Stimulated activated CD4-positive, alpha-beta T cell treated with anti-CD3 and anti-CD28 coated beads, Interleukin-4, amount 100 ng/mL, for 4 hours (primary cell): Measurements from ENCODE around the gene LSM4.
A peak's percentile ranks its signal among the peaks of the same experiment; 100 is the strongest.
"Not testable (repeated sequence)": the region's sequence is repeated elsewhere in the genome, so short reads cannot be mapped to it uniquely, and the experiment has no call there.

Experiments
- DNase-seq, 2 experiments: peaks; one replicate each; pipeline ENCODE4 v3.0.0-alpha.2; 2020

The LSM4 gene

DNA sequence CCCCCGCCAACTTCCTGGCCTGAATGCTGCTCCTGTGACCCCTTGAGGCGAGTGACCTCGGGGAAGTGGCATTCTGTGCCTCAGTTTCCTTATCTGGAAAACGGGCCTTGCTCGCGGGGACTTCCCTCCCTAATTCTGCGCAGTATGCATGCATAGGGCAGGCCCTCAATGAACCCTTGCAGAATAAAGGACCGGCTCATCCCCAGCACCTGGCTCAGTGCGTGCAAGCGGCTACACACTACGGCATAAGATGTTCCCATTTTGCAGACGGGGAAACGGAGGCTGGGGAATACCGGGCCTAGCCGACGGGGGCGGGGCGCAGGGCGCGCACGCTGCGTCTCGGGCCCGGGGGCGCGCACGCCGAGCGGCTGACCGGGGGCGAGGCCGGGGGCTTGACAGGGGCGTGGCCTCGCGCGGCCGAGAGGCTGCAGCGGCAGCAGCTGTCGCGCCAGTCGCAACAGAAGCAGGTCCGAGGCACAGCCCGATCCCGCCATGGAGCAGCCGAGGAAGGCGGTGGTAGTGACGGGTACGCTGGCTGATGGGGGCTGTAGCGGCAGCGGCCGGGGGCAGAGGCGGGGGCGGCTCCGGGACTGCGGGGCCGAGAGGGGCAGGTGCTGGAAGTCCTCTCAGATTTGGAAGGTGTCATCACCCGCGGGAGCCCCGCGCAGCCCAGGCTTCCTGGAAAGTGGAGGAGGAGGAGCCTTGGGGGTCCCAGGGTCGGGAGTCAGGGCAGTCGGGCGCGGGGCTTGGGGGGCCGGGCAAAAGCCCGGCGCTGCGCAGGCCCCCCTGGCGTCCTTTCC, 17.5 kb upstream of the LSM4 start, which contains the start of gene PGPEP1:
TSS of gene PGPEP1 (plus strand) at position 409 of the 800 bp plus-strand sequence. CDS start at position 493, 84 bp downstream.
- peak; percentile 50 to 69 for DNase-seq

DNA sequence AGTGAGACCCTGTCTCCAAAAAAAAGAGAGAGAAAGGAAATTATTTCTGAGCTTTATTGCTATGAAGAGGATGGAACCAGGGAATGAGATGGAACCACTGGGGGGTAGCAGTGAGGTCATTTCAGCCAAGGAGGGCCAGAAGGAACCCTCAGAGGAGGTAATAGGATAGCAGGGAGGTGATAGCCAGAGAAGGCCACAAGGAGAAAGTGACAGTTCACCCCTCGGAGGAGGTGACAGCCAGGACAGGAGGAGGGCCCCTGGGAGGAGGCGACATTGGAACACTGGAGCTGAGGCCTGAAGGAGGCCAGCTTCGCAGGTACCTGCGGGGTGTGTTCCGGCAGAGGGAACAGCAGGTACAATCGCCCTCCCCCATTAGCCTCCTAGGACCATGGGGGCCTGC, 16.8 kb upstream of the LSM4 start:
- no peak for DNase-seq

DNA sequence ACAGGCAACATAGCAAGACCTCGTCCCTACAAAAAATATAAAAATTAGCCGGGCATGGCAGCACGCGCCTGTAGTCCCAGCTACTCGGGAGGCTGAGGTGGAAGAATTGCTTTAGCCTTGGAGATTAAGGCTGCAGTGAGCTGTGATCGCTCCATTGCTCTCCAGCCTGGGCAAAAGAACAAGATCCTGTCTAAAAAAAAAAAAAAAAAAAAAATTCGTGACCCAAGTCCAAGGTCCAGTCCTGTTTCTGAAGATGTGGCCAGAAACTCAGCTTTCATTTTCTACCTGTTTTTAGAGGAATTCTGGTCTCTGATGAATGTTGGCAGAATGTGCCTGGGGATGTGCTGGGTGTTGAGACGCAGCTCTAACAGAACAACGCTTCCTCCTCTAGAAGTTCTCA, 15.7 kb upstream of the LSM4 start:
- no peak for DNase-seq

DNA sequence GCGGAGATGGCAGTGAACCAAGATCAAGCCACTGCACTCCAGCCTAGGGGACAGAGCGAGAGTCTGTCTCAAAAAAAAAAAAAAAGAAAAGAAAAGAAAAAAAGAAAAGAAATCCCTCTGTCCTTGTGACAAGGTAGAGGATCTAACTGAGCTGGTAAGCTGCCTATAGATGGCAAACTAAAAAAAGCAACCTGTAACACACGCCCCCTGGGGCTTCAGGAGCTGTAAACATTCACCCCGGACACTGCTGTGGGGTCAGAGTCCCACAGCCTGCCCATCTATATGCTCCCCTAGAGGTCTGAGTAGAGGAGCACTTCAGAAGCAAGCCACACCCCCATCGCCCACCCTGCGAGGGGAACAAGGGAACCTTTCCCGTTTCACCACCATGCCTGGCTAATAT, 13.2 kb upstream of the LSM4 start:
- no peak for DNase-seq

DNA sequence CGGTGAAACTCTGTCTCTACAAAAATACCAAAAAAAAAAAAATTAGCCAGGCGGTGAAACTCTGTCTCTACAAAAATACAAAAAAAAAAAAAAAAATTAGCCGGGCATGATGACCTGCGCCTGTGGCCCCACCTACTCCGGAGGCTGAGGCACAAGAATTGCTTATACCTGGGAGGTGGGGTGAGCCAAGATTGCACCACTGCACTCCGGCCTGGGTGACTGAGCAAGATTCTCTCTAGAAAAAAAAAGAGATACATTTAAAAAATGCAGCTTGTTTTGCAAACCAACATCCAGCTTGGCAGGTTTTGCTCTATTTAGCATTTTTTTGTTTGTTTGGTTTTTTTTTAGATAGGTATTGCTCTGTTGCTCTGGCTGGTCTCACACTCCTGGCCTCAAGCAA, 10.8 kb upstream of the LSM4 start:
- DNase-seq = no peak

DNA sequence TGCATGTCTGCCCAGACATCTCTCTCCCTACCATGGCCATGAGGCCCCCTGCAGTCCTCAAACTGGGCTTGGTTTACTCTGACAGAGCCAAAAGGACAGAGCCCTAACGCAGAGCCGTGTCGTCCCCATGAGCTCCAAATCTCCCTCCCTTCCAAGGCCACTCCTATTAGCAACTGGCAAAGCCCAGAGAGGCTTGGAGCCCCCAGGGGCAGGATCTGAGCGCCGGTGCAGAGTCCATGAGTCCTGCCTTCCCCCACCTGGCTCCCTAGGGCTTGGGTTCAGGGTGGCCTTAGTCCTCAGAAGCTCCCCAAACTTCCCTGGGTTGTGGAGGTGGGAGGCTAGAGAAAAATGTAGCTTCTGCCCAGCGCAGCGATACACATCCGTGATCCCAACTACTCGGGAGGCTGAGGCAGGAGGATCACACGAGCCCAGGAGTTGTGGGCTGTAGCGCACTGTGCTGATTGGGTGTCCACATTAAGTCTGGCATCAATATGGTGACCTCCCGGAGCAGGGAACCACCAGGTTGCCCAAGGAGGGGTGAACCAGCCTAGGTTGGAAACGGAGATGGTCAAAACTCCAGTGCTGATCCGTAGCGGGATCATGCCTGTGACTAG, 10.1 kb upstream of the LSM4 start:
- no peak for DNase-seq

DNA sequence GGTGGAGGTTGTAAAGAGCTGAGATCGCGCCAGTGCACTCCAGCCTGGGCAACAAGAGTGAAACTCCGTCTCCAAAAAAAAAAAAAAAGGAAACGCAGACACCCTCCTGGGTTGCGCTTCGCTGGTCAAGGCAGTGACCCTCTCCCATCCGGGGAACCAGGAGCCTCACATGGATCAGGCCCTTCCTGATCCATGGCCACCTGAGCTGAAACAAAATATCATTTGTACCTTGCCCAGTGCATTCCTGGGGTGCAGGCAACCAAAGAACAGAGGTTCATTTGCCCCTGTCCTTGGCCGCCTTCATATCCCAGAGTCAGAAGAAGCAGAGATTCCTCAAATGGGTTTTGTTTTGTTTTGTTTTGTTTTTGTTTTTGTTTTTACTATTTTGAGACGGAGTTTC, 8.0 kb upstream of the LSM4 start:
- DNase-seq = no peak

DNA sequence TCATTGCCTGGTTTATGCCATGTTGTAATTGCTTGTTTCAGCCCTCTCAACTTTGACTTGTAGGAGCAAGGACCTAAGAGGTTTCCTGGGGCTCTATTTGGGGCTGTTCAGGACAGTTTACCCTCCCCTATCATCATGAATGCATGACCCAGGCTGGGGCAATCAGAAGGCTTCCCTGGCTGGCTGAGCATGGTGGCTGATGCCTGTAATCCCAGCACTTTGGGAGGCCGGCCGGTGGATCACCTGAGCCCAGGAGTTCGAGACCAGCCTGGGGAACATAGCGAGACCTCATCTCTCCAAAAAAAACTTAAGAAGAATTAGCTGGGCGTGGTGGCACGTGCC, 6.1 kb upstream of the LSM4 start:
- no peak for DNase-seq

DNA sequence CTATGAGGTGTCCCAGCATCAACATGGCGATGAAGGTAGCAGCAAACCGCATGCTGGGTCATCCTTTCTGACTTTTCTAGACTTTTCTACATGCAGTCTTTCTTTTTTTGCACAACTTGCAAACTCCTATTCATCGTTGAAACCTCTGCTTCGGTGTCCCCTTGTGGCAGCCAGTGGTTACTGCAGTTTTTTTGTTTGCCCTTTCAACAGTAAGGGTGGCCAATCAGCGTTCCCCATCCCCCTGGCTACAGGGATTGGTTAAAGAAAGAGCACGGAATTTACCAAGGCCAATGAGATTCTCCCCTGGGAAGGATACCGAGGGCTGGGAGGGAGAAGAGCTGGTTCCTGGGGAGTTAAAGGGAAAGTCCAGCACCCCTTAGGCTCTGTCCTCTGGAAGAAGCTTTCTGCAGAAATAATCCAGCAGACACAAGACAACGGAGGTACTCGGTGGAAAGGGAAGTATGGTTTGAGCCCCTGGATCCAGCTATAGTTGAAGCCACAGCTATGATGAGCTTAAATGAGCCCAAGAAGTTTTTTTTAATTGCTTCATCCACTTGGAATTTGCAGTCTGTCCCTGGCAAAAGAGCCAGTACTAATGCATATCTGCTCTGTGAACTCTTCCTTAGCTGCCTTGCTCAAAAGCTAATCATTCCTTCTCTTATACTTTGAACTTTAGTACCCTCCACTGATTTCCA, 5.6 kb upstream of the LSM4 start:
- DNase-seq = peak; percentile 69 to 86

DNA sequence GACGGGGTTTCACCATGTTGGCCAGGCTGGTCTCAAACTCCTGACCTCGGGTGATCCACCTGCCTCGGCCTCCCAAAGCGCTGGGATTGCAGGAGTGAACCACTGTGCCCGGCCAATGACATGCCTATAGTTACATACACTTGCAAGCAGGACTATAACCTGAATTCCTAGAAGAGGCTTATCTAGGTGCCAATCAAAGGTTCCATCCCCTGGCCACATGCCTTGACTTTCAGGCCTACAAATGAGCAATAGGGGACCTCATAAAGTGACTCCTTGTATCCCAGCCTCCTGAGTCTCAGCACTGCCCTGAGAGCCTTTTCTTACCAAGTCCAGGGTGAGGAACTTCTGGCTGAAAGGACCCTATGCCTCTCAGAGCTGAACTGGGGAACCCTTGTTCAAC, 3.9 kb upstream of the LSM4 start:
- no peak for DNase-seq

DNA sequence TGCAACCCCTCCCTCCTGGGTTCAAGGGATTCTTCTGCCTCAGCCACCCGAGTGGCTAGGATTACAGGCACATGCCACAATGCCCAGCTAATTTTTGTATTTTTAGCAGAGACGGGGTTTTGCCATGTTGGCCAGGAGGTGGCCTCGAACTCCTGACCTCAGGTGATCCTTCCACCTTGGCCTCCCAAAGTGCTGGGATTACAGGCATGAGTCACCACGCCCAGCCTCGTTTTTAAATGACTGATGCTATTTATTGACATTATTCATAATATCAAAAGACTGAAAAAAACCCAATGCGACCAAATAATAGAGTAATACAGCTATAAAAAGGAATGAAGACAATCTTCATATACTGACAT, 1.5 kb upstream of the LSM4 start:
- DNase-seq = not testable (repeated sequence)

DNA sequence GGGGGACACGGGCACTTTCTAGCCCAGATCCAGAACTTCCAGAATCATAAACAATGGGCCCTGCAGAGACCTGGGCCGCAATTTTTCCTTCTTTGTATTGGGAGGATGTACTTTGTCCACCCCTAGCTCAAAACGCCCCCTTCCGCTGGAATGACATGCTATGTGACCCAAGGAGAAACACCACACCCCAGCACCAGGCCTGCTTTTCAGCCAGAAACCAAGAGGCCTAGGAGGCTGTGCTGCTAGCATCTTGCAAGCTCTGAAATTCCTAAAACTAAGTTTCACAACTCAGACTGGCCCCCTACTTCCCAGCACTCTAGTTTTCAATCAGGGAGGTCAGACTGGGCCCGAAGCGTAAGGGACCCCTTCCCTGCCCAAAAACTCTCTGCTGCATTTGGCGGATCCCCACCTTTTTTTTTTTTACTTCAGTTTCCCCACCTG, 538 bp downstream of the LSM4 start:
- DNase-seq = peak; percentile 13 to 47

DNA sequence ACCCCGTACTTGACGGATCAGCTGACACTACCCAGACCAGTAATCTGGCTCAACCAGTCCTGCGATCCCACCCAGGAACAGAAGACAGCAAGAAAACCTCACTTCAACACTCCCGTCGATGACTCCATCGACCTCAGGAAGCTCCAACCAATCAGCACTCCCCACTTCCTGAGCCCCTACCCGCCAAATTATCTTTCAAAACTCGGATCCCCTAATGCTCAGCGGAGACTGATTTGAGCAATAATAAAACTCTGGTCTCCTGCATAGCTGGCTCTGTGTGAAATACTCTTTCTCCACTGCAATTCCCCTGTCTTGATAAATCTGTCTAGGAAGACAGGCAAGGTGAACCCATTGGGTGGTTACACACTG, 1.2 kb downstream of the LSM4 start:
- DNase-seq = no peak

DNA sequence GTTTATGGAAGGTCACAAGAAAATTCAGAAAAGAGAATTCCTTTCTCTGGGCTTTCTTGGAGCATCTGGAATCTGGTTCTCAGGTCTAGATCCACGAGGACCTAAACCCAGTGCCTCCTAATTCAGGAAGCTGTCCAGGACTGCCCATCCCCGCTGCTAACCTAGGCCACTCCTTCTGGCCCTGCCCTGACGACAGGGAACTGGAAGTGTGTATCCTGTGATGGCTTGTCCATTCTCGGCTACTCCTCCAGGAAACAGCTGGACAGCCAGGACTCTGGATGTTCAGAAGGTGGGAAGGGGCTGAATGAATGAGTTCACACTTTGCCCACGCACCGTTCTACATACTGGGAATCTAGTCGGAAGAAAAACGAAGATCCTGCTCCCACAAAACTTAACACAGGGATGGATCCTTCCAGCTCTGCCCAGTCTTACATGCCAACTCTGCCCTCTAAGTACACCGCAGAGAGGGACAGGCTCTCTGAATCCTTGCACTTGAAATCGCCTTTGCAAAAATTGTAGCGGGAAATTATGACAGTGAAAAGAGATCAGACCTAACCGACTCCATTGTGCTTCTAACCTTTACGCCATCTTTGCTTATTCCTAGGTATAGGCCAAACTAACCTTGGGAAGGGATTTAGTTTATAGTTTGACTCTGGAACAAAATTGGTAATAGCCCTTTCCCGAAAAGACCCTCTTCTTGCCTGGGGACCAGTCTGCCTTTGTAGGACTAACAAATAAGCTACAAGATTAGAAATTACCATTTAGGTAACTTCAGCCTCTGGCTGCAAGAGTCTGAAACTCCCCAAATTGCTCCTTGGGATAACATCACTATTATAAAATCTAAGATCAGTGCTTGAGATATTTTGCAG, 1.8 kb downstream of the LSM4 start:
- DNase-seq = no peak

DNA sequence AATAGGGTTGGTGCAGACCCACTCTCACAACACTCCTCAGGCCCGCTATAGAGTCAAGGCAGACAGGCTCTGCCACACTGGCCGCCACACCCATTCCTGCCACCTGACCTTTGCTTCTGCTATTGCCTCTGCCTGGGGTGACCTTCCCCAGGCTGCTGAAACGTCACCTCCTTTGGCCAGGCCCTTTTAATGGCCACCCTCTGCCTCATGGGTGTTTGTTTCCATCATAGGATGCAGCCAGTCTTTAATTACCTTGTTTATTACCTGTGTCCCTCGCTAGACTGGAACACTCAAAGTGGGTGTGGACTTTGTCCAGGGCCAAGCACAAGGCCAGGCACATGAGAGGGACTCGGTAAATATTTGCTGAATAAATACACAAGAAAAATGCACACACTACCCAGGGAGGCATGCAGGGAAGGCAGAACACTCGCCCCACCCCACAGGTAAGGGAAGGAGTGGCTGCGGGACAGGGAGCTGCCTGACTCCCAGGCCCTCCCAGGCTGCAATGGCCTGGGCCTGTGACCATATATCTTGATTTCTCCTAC, 3.2 kb downstream of the LSM4 start:
- DNase-seq = no peak

DNA sequence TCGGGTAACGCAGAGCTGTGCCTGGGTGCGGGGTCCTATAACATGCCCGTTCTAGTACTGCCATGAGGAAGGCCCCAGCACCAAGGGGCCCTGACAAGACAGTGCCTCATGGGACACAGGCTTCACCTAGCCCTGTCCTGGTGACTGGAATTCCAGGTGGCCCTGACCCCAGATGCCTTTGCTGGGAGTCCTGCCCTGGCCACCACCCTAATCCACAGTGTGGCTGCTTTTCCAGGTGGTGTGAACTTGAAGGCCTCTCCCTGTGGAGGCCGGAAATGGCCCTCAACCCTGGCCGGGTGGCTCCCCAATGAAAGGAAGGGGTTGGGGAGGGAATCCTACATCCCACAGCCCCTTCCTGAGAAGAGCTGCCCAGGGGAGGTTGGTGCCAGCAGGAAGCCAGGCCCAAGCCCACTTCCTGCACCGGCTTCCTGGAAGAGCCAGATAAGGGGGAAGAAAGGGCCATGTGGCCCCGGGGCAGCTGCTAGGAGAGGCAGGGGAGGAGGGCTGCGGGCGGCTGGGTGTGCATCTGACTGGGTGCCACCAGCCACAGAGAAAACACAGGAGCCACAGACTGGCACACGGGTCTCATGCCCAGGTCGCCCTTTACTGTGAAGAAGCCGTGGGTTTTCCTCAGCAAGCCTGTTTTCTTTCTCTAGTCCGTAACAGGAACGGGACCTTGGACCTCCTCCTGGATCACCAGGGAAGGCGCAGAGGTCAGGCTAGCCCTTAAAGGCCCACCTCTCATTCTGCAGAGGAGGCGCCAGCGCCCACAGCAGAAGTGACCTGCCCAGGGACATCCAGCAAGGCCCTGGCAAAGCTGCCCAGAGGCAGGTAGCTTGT, 4.7 kb downstream of the LSM4 start:
- peak in 1 of 2 experiments; percentile 43 for DNase-seq

DNA sequence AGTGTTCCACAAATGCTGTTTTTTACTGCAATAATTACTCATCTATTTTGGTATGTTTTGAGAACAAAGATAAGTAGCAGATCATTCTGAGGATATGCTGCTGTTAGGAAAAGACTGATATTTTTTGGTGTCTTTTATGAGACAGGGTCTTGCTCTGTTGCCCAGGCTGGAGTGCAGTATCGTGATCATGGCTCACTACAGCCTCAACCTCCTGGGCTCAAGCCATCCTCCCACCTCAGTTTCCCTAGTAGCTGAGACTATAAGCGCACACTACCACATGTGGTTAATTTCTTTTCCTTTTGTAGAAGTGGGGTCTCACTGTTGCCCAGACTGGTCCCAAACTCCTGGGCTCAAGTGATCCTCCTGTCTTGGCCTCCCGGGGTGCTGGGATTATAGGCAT, 9.5 kb downstream of the LSM4 start:
- no peak for DNase-seq

DNA sequence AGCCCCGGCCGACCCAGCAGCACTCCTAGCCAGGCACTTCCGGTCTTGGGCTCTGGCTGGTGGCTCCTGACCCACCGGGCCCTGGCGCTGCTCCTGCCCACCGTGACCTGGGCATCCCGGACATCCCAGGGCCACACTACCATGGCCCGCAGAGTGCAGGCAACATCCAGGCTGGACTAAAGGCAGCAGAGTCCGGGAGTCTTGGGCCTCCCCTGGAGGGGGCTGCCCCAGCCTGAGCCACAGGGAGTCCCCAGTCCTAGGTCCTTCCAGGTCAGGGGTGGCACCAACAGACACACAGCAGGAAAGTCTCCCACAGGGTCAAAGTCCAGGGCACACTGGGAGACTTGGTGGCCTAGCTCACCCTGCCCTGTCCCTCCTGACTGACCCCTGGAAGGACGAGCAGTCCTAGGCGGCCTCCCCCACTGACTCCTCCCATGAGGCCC, 10.8 kb downstream of the LSM4 start:
- no peak for DNase-seq

DNA sequence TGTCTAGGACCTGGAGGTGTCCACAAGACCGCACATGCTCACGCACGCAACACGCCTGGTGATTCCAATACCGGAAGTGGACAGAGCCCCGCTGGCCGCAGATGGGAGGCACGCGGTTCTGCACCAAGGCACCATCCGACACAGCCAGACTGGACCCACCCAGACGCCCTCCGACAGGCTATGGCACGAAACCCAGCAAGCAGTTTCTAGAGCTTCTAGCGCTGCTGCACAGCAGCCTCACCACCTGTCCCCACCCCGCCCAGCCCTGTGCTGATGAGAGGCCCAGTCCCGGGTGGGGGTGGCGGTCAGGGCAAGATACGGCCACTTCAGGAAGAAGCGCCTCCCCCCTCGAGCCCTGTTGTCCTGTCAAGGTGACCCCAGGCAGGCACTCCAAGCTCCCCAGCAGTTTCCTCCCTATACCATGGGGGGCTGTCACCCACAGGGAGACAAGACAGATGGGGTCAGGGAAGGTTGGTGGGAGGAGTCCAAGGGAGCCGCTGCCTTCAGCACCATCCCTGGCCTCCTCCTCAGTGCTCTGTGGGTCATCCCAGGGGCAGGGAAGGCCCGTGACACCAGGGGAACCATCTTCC, 11.3 kb downstream of the LSM4 start:
- no peak for DNase-seq

DNA sequence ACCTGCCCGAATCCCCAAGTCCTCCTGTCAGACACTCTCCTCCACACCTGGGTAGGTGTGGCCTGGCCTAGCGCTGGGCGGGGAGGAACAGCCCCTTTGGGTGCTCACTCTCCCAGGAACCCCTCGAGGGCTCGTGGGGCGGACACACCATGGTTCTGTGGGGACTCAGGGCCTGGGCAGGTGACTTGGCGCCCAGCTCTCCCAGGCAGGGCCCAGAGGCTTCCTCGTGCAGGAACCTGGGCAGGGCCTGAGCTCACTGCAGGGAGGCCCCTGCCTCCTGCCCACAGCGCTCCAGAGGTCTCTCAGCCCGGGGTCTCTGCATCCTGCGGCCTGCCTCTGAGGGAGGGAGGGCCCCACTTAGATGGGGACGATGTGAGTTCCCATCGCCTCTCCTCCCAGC, 11.9 kb downstream of the LSM4 start:
- no peak for DNase-seq

DNA sequence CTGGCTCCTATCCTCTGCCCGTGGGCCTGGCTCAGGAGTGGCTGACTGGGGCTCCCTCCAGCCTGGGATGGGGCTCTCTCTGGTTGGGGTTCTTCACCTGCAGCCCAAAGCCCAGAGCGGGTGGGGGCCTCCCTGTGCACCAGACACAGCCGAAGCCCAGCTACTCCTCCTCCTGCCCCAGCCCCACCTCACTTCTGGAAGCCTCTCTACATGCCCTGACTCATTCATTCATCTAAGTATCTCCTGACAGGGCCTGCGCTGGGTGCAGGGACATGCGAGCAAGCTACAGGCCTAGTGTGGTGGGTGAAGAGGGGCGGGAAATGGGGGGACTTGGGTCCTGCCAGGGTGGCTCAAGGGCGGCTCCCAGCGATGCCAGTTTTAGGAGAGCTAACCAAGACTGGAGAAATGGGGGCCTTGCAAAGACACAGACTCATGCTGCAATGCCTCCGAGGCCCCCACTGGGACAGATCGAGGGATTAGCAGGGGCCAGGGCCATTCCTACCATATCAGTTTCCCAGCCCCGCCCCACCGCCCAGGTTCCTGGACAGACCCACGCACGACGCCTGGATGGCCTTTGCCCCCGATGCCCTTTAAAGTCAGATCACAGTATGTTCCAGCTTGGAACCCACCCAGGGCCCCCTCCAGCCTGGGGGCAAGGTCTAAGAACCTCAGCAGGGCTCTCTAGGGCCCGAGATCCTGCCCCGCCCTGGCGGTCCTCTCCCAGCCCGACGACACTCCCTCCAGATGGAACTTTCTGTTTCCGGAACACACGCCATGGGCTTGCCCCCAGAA, 12.6 kb downstream of the LSM4 start:
- no peak for DNase-seq
